DOHH2 (cell line): ENCODE data around the gene MDFIC.

ENCODE experiments used
- H3F3A ChIP-seq: fragments of 200-600 bp; sonication (generic), shearing (Covaris generic); 2 replicates; pipeline ENCODE4 v1.6.0; 2016; ENCODE audit warnings: antibody characterized with exemption, mild to moderate bottlenecking; ENCODE audit not compliant: control insufficient read depth, insufficient read depth
- H3K27ac ChIP-seq: fragments of 200-600 bp; sonication (generic); 2 replicates; pipeline ENCODE4 v1.5.1; 2014; ENCODE audit warnings: low read depth, mild to moderate bottlenecking, low read length, moderate library complexity
- H3K27me3 ChIP-seq: fragments of 200-600 bp; sonication (generic); 2 replicates; pipeline ENCODE4 v1.6.1; 2014; ENCODE audit warnings: mild to moderate bottlenecking, low read length, mixed read lengths; ENCODE audit not compliant: control insufficient read depth
- H3K36me3 ChIP-seq: fragments of 200-600 bp; sonication (generic); 2 replicates; pipeline ENCODE4 v1.6.1; 2014; ENCODE audit warnings: mild to moderate bottlenecking, low read length, moderate library complexity, mixed read lengths; ENCODE audit not compliant: control insufficient read depth
- H3K4me1 ChIP-seq: fragments of 200-600 bp; sonication (generic); 2 replicates; pipeline ENCODE4 v1.6.1; 2014; ENCODE audit warnings: mild to moderate bottlenecking, low read length, mixed read lengths; ENCODE audit not compliant: control insufficient read depth
- H3K4me2 ChIP-seq: fragments of 200-600 bp; sonication (generic); 2 replicates; pipeline ENCODE4 v1.6.0; 2014; ENCODE audit warnings: mild to moderate bottlenecking, low read length, moderate library complexity
- H3K4me3 ChIP-seq: fragments of 200-600 bp; sonication (generic); 2 replicates; pipeline ENCODE4 v1.5.1; 2014; ENCODE audit warnings: mild to moderate bottlenecking, low read length, mixed read lengths
- H3K79me2 ChIP-seq: fragments of 200-600 bp; sonication (generic); 2 replicates; pipeline ENCODE4 v1.6.1; 2014; ENCODE audit warnings: mild to moderate bottlenecking, low read length, mixed read lengths; ENCODE audit not compliant: control insufficient read depth
- H3K9me2 ChIP-seq: fragments of 200-600 bp; sonication (generic); replicated peaks from 2 replicates; pipeline ENCODE4 v1.6.1; 2014; ENCODE audit warnings: mild to moderate bottlenecking, low read length, mixed read lengths; ENCODE audit not compliant: control insufficient read depth
- H3K9me3 ChIP-seq: fragments of 200-600 bp; sonication (generic); 2 replicates; pipeline ENCODE4 v1.6.1; 2014; ENCODE audit warnings: antibody characterized with exemption, low read length, mixed read lengths; ENCODE audit not compliant: control insufficient read depth, insufficient read depth
- H4K20me1 ChIP-seq: fragments of 200-600 bp; sonication (generic); 2 replicates; pipeline ENCODE4 v1.6.0; 2014; ENCODE audit warnings: low read depth, mild to moderate bottlenecking, antibody characterized with exemption, low read length, moderate library complexity; ENCODE audit not compliant: control insufficient read depth, insufficient read depth
- CTCF ChIP-seq: fragments of 200-600 bp; sonication (generic); IDR thresholded peaks from one replicate; pipeline ENCODE4 v1.5.1; 2014; ENCODE audit warnings: antibody characterized with exemption, mild to moderate bottlenecking, low read depth, low read length; ENCODE audit not compliant: poor library complexity, severe bottlenecking
- EZH2phosphoT487 ChIP-seq: fragments of 200-600 bp; sonication (generic); IDR thresholded peaks from 2 replicates; pipeline ENCODE4 v1.6.1; 2017; ENCODE audit warnings: borderline replicate concordance, mild to moderate bottlenecking, antibody characterized with exemption, low read length, moderate library complexity, mixed read lengths

MDFIC gene

GRCh38 chr7:114922026-114922651, at the start of gene MDFIC:
TSS of gene MDFIC (plus strand) at chr7:114922094. CDS start at chr7:114923034, 940 bp downstream.
- Histone ChIP-seq H3K4me2 (peak within 1 kb of the TSS; percentile 92), H3K36me3 (0 out of 2 replicates have a peak, but pooled peaks cover 2% of the 10 kb centered on the region), H3K9me3 (no peaks in the 10 kb centered on the region), H3K79me2 (peaks cover 11% of the 10 kb centered on the region), H3F3A (peaks cover 7% of the 10 kb centered on the region), H3K4me1 (peaks cover 32% of the 10 kb centered on the region), H3K4me3 (peak within 1 kb of the TSS; percentile 88), H3K27ac (peak within 1 kb of the TSS; percentile 63), H4K20me1 (no peaks in the 10 kb centered on the region), H3K9me2 (no peaks in the 10 kb centered on the region), H3K27me3 (no peaks in the 10 kb centered on the region)
- TF ChIP-seq EZH2phosphoT487 (no peak), CTCF (no peak)

GRCh38 chr7:114874170-114874569, 47.7 kb upstream of the MDFIC start:
- H3K36me3 ChIP-seq: no peaks in the 10 kb centered on the region
- TF ChIP-seq CTCF: no peak
- no peak for TF ChIP-seq EZH2phosphoT487
- H3K9me3 ChIP-seq: no peaks in the 10 kb centered on the region
- no peaks in the 10 kb centered on the region for H4K20me1 ChIP-seq
- no peaks in the 10 kb centered on the region for H3K27me3 ChIP-seq
- no peak overlapping the region for H3K4me3 ChIP-seq
- H3K9me2 ChIP-seq: no peaks in the 10 kb centered on the region
- H3F3A ChIP-seq: no peaks in the 10 kb centered on the region
- no peak overlapping the region for H3K4me2 ChIP-seq
- no peaks in the 10 kb centered on the region for H3K4me1 ChIP-seq
- no peak overlapping the region for H3K27ac ChIP-seq
- H3K79me2 ChIP-seq: no peaks in the 10 kb centered on the region

GRCh38 chr7:114875186-114875585, 46.7 kb upstream of the MDFIC start:
- H4K20me1 ChIP-seq: no peaks in the 10 kb centered on the region
- no peaks in the 10 kb centered on the region for H3K4me1 ChIP-seq
- no peaks in the 10 kb centered on the region for H3K36me3 ChIP-seq
- H3K9me2 ChIP-seq: no peaks in the 10 kb centered on the region; the same call in 1 of the 2 replicates
- H3K4me2 ChIP-seq: no peak overlapping the region
- H3K79me2 ChIP-seq: no peaks in the 10 kb centered on the region
- H3F3A ChIP-seq: no peaks in the 10 kb centered on the region
- no peaks in the 10 kb centered on the region; the same call in 1 of the 2 replicates for H3K9me3 ChIP-seq
- H3K27ac ChIP-seq: no peak overlapping the region
- TF ChIP-seq CTCF (no peak), EZH2phosphoT487 (no peak)
- H3K27me3 ChIP-seq: no peaks in the 10 kb centered on the region
- H3K4me3 ChIP-seq: no peak overlapping the region
